Lower lobe of right lung (tissue), 2 donors: ENCODE measurements around the gene COL23A1. TPM values are rescaled to one million over a fixed set of nuclear protein-coding genes. Genes with fewer than 3 reads are reported as not detected.
"Not testable (repeated sequence)": the region's sequence is repeated elsewhere in the genome, so short reads cannot be mapped to it uniquely, and the experiment has no call there.

Source experiments
- ATAC-seq, 2 donors: fragments of 200-7000 bp; cut with Tn5 transposase; one replicate each; pipeline ENCODE4 v1.9.1; 2020 to 2022; ENCODE audit warnings: mild to moderate bottlenecking in 2 of 2, moderate library complexity in 2 of 2
- DNase-seq: peaks from one replicate; pipeline ENCODE4 v3.0.0-alpha.2; 2020
- H3K27ac ChIP-seq: fragments of 200-600 bp; one replicate; pipeline ENCODE4 v1.8.0; 2022
- H3K27me3 ChIP-seq: fragments of 200-600 bp; one replicate; pipeline ENCODE4 v1.8.0; 2022; ENCODE audit warnings: low read depth
- H3K36me3 ChIP-seq: fragments of 200-600 bp; one replicate; pipeline ENCODE4 v1.8.0; 2022; ENCODE audit warnings: mild to moderate bottlenecking
- H3K4me1 ChIP-seq: fragments of 200-600 bp; one replicate; pipeline ENCODE4 v1.8.0; 2022
- H3K4me3 ChIP-seq: fragments of 200-600 bp; one replicate; pipeline ENCODE4 v1.8.0; 2022; ENCODE audit warnings: mild to moderate bottlenecking
- H3K9me3 ChIP-seq: fragments of 200-600 bp; one replicate; pipeline ENCODE4 v1.8.0; 2022
- intact Hi-C: fragments of 100-400 bp; cut with DNase I; formaldehyde crosslinking; loops from one replicate; pipeline ENCODE4 v1.11.0; 2022
- total RNA-seq: library from RNA; stranded (reverse); fragmentation: NEBNext Ultra II Directional; extraction: Animal tissue kit (Norgen Biotek cat#: 25700); gene quantifications from one replicate; pipeline ENCODE4 v1.2.1, GENCODE V29; 2021
- TF ChIP-seq, protein P1 (sequence below): fragments of 200-600 bp; IDR thresholded peaks from one replicate; pipeline ENCODE4 v1.8.0; 2022; ENCODE audit warnings: antibody characterized with exemption, mild to moderate bottlenecking
- donor health status: DM: no; HTN: yes; CAD: no; lungs with severe emphysema.

The COL23A1 gene
- total RNA-seq, 1 donor from 2014 or later, result 1.2 TPM

DNA sequence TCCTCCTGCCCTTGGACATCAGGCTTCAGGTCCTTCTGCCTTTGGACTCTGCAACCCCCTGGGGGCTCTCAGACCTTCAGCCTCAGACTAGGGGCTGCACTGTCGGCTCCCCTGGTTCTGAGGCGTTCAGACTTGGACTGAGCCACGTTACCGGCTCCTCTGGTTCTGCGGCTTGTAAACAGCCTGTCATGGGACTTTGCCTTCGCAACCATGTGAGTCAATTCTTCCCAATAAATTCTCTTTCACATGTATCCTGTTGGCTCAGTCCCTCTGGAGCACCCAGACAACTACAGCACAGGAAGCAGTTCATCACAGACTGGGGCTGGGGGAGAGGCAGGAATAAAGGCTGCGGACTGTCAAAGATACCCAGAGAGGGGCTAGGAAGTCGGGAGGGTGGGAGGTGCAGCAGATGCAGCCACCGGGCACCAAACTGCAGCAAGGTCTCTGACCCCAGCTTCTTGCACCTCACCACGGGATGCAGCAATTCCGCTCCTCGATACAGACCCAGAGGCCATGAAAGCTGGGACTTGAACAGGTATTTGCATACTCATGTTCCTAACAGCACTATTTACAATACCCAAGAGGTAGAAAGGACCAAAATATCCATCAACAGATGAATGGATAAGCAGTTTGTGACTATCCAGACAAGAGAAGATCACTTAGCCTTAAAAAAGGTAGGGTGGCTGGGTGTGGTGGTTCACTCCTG is 100.8 kb downstream of the COL23A1 start:
- Histone ChIP-seq H3K27ac (no peak overlapping the region), H3K27me3 (no peaks in the 10 kb centered on the region), H3K4me1 (no peaks in the 10 kb centered on the region), H3K36me3 (no peaks in the 10 kb centered on the region), H3K9me3 (no peaks in the 10 kb centered on the region), H3K4me3 (no peak overlapping the region)
- TF ChIP-seq, protein P1, sequence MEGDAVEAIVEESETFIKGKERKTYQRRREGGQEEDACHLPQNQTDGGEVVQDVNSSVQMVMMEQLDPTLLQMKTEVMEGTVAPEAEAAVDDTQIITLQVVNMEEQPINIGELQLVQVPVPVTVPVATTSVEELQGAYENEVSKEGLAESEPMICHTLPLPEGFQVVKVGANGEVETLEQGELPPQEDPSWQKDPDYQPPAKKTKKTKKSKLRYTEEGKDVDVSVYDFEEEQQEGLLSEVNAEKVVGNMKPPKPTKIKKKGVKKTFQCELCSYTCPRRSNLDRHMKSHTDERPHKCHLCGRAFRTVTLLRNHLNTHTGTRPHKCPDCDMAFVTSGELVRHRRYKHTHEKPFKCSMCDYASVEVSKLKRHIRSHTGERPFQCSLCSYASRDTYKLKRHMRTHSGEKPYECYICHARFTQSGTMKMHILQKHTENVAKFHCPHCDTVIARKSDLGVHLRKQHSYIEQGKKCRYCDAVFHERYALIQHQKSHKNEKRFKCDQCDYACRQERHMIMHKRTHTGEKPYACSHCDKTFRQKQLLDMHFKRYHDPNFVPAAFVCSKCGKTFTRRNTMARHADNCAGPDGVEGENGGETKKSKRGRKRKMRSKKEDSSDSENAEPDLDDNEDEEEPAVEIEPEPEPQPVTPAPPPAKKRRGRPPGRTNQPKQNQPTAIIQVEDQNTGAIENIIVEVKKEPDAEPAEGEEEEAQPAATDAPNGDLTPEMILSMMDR, result no peak
- DNase-seq (no peak), ATAC-seq (no peak)
- intact Hi-C loops, result no loop called here

- no peak overlapping the region for H3K4me3 ChIP-seq
- no peaks in the 10 kb centered on the region for H3K27me3 ChIP-seq
- TF ChIP-seq, protein P1, result no peak
- H3K9me3 ChIP-seq, result no peaks in the 10 kb centered on the region
- no peak overlapping the region for H3K27ac ChIP-seq
- no peaks in the 10 kb centered on the region for H3K4me1 ChIP-seq
- ATAC-seq, result no peak
- DNase-seq, result no peak
- no peaks in the 10 kb centered on the region for H3K36me3 ChIP-seq
- intact Hi-C loops, result no loop called here
These were observed 101.5 kb downstream of the COL23A1 start for GRCh38 chr5:178488696-178489095.

DNA sequence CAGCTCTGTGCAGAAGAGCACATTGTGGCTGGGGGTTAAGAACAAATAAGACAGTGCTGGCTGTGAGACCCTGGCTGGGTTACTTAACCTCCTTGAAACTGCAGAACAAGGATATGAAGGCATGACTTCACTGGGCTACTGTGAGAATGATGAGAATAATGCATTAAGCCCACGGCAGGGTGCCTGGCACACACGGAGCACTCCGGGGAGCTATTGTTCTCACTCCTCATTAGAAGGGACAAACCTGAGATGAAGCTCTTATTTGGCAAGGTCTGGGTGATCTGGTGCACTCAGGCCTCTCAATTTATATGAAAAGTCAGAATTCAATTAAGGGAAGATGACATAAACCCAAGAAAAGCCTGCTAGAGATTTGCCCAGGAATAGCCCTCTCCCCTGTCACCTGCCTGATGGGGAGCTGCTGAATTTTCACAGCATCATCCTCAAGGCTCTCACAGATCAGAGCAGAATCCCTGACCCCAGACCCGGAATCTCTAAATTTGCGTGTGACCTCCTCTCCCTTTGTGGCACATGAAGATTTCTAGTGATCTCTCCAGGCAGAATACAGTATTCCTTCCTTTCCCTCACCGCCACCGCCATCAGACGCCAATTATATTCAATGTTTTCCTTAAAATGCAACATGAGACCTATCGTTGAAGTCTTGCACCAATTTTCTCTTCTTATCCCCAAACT is 102.1 kb downstream of the COL23A1 start:
- Histone ChIP-seq H3K27ac (no peak overlapping the region), H3K27me3 (no peaks in the 10 kb centered on the region), H3K4me3 (no peak overlapping the region), H3K9me3 (no peaks in the 10 kb centered on the region), H3K36me3 (no peaks in the 10 kb centered on the region), H3K4me1 (no peaks in the 10 kb centered on the region)
- no peak for ATAC-seq
- intact Hi-C loops, result no loop called here
- TF ChIP-seq, protein P1, result no peak
- no peak for DNase-seq

DNA sequence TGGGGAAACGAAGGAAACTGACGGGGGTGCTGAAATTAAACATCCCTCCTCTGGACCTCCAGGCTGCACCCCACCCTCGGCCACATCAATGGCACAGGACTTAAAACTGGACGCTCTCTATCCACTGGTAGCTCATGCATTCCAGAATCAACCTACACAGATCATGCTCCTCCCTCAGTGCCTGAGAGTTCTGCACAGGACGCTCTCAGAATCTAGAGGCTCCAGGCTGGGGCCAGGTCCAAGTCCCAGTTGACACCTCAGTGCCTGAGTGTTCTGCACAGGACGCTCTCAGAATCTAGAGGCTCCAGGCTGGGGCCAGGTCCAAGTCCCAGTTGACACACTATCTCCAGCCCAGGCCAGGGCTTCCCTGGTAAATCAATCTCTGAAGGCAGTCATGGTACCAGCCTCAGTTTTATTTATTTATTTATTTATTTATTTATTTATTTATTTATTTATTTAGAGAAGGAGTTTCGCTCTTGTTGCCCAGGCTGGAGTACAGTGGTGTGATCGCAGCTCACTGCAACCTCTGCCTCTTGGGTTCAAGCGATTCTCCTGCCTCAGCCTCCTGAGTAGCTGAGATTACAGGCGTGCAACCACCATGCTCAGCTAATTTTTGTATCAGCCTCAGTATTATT is 103.2 kb downstream of the COL23A1 start:
- H3K9me3 ChIP-seq, DNase-seq, H3K27ac ChIP-seq, intact Hi-C loops, H3K27me3 ChIP-seq, H3K4me3 ChIP-seq, H3K36me3 ChIP-seq, H3K4me1 ChIP-seq, ATAC-seq: not testable (repeated sequence)

DNA sequence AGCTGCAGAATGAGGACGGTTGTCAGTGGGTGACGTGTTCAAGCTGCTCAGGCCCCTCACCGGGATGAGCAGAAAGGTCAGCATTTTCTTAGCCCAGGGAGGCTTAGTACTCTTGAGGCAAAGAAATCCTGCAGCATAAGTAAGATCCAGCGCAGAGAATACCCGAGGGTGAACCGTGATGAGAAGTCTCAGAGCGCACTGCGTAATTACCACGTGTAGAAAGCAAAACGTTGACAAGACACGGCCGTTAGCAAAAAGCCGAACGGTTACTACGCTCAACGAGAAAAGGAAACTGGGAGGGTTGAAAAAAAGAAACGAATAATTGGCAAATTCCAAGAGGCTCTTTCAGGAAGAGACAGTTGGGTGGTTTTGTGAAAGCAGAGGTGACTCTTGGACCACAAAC is 104.0 kb downstream of the COL23A1 start:
- ATAC-seq, result no peak
- Histone ChIP-seq H3K27ac (no peak overlapping the region), H3K36me3 (no peaks in the 10 kb centered on the region), H3K4me3 (no peak overlapping the region), H3K4me1 (no peaks in the 10 kb centered on the region), H3K9me3 (no peaks in the 10 kb centered on the region), H3K27me3 (no peaks in the 10 kb centered on the region)
- intact Hi-C loops, result no loop called here
- TF ChIP-seq, protein P1, result no peak
- no peak for DNase-seq

DNA sequence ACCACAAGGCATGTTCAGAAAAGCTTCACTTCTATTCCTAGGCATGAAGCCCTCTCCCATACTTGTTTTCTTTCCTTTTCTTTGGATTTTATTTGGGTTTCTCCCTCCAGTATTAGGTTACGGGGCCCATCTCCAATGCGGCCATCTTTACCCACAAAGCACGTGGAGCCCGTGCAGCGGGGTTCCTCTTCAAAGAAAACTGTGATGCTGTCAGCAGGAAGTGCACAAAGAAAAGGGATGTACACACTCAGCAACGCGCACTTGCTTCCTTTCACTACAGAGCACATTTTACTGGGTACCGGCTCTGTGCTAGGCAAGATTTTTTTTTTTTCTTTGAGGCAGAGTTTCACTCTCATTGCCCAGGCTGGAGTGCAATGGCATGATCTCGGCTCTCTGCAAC is 106.6 kb downstream of the COL23A1 start:
- no peaks in the 10 kb centered on the region for H3K9me3 ChIP-seq
- peak; percentile 74 for DNase-seq
- no peaks in the 10 kb centered on the region for H3K4me1 ChIP-seq
- intact Hi-C loops, result no loop called here
- no peak overlapping the region for H3K27ac ChIP-seq
- H3K4me3 ChIP-seq, result no peak overlapping the region
- H3K36me3 ChIP-seq, result no peaks in the 10 kb centered on the region
- no peaks in the 10 kb centered on the region for H3K27me3 ChIP-seq
- peak; percentile 31 to 78 for ATAC-seq
- TF ChIP-seq, protein P1, result no peak
